Measurements from ENCODE around the gene USP17L17.
"Not testable (repeated sequence)": the region's sequence is repeated elsewhere in the genome, so short reads cannot be mapped to it uniquely, and the experiment has no call there.

GRCh38 chr4:9267319-9267718 lies 23.6 kb downstream of the USP17L17 start, which contains the start of gene USP17L22:
- TF ChIP-seq CTCF (IDR thresholded peaks at IDR 0.05; ENCODE audit: poor library complexity, severe bottlenecking); EZH2 (IDR thresholded peaks at IDR 0.05; ENCODE audit: borderline replicate concordance, insufficient read depth, low read length, poor library complexity, severe bottlenecking): not testable (repeated sequence)

All from neural cell (in vitro differentiated cells).